Measurements from ENCODE around the gene ROCK2. TPM values are rescaled to one million over a fixed set of nuclear protein-coding genes. Genes with fewer than 3 reads are reported as not detected.
A peak's percentile ranks its signal among the peaks of the same experiment; 100 is the strongest.

The ROCK2 gene
- 28.8 and 29.0 TPM in 2 replicates for total RNA-seq (2021; fragmentation: NEBNext Ultra II Directional; extraction: Animal tissue kit (Norgen Biotek cat#: 25700))
- 1.7 and 2.7 TPM in 2 replicates for polyA plus RNA-seq (2011; rRNA removed)
- polyA plus RNA-seq (2011; cell fraction: cytosol; rRNA removed): 3.5 TPM
- 1.8 TPM for polyA plus RNA-seq (2011; cell fraction: nucleus; rRNA removed)
- 5.7 to 15.7 TPM (median 8.3 TPM) in 4 replicates for polyA plus RNA-seq (2012, experiment 1 of 2)
- polyA plus RNA-seq (2012, experiment 2 of 2): 0.45 TPM
- 15.7 TPM for polyA plus RNA-seq (2013, experiment 1 of 2)
- 15.4 TPM for polyA plus RNA-seq (2013, experiment 2 of 2)
- 12.8 and 13.4 TPM in 2 replicates for polyA minus RNA-seq (2011; rRNA and poly(A)+ RNA removed)
- 12.6 TPM for polyA minus RNA-seq (2011; cell fraction: cytosol; rRNA and poly(A)+ RNA removed)
- 23.3 TPM for polyA minus RNA-seq (2011; cell fraction: nucleus; rRNA and poly(A)+ RNA removed)
- long read RNA-seq, experiment 1, partial matches to known transcripts: 8 of 22 reads
- long read RNA-seq, experiment 1, other reads (novel, unspliced or antisense): 14 of 22 reads
- long read RNA-seq, experiment 2, partial matches to known transcripts: 3 of 7 reads
- long read RNA-seq, experiment 2, other reads (novel, unspliced or antisense): 4 of 7 reads

GRCh38 chr2:11344342-11344955, at the start of gene ROCK2:
ROCK2 (minus strand) TSS chr2:11344636; CDS start chr2:11344136, 500 bp downstream.
- FAIRE-seq (no peak), DNase-seq (ENCODE audit: low read depth in 1 of 2, low spot score in 2 of 2) (peak; percentile 43 to 87)
- H3K27me3 ChIP-seq (replicated peaks in 1 of 4; ENCODE audit: control insufficient read depth in 3 of 4, extremely low read depth in 1 of 4, insufficient read depth in 3 of 4, low read length in 3 of 4): no peaks in the 10 kb centered on the region; a peak in 1 of 7 replicates
- H2BK5ac ChIP-seq (ENCODE audit: low read depth, low read length): peak within 1 kb of the TSS; percentile 35; the same call in 1 of the 2 replicates
- H3K23me2 ChIP-seq (ENCODE audit: low read depth, low read length): peaks cover 10% of the 10 kb centered on the region
- no peak within 1 kb of the TSS for H3K14ac ChIP-seq (ENCODE audit: insufficient read length)
- no peak within 1 kb of the TSS; the same call in 1 of the 2 replicates for H2BK20ac ChIP-seq (ENCODE audit: low read length)
- H2BK120ac ChIP-seq (replicated peaks; ENCODE audit: low read depth, low read length): no peak within 1 kb of the TSS
- no peak within 1 kb of the TSS for H2AK5ac ChIP-seq (ENCODE audit: low read depth, low read length)
- peak within 1 kb of the TSS; percentile 20; the same call in 1 of the 2 replicates for H2AFZ ChIP-seq (ENCODE audit: low read length)
- H3K23ac ChIP-seq (ENCODE audit: insufficient read length): no peak within 1 kb of the TSS
- H3K4me2 ChIP-seq (ENCODE audit: insufficient read depth in 1 of 2, low read depth in 2 of 2, low read length in 2 of 2): peak within 1 kb of the TSS; percentile 90 to 97
- peaks cover 4 to 15% of the 10 kb centered on the region in 2 experiments for H4K20me1 ChIP-seq (replicated peaks in 1 of 2; ENCODE audit: control insufficient read depth in 1 of 2, insufficient read depth in 2 of 2, low read length in 2 of 2)
- 0 out of 2 replicates have a peak, but pooled peaks cover 3% of the 10 kb centered on the region for H3K79me1 ChIP-seq (ENCODE audit: low read depth, low read length)
- H4K8ac ChIP-seq (ENCODE audit: extremely low read depth, insufficient read depth, low read length): peak within 1 kb of the TSS; percentile 80
- no peak within 1 kb of the TSS for H3K4ac ChIP-seq (replicated peaks; ENCODE audit: insufficient read length, low read depth, low read length)
- H4K91ac ChIP-seq (replicated peaks; ENCODE audit: insufficient read length, low read length): peak within 1 kb of the TSS; percentile 94
- 1% methylated on average over 22 of the region's 90 CpGs; no CpG with 5 or more reads in 1 of the 2 experiments for WGBS, 2 experiments (ENCODE audit: extremely low coverage in 1 of 2, insufficient coverage in 1 of 2, insufficient read length in 1 of 2, insufficient replicate concordance in 2 of 2, low coverage in 1 of 2, low lambda C conversion rate in 2 of 2, missing lambda C conversion rate in 1 of 2)
- peak within 1 kb of the TSS; percentile 74 to 92 (median 82) for H3K4me3 ChIP-seq (ENCODE audit: extremely low read depth in 1 of 4, insufficient read depth in 2 of 4, low read depth in 3 of 4, low read length in 4 of 4)
- H4K5ac ChIP-seq (ENCODE audit: insufficient read length, low read depth, low read length): peak within 1 kb of the TSS; percentile 50
- H3K79me2 ChIP-seq (ENCODE audit: control insufficient read depth in 1 of 2, insufficient read depth in 2 of 2, low read length in 2 of 2): peaks cover 7 to 42% of the 10 kb centered on the region in 2 experiments
- H3K9ac ChIP-seq (replicated peaks in 1 of 4; ENCODE audit: extremely low read depth in 1 of 4, low read depth in 3 of 4, low read length in 3 of 4): peak within 1 kb of the TSS; percentile 64 to 90 (median 70)
- no peak within 1 kb of the TSS for H2BK12ac ChIP-seq (ENCODE audit: low read depth, low read length)
- POLR2A ChIA-PET (ENCODE audit: partially characterized antibody): interaction anchor here (0.7 to 3.0 kb wide), 22 partner anchors 10 to 212 kb away, joined by 3 to 10 read pairs (median 4); partner anchors contain the start of gene SLC66A3
- H3K4me1 ChIP-seq (replicated peaks in 1 of 4; ENCODE audit: control insufficient read depth in 3 of 4, insufficient read depth in 4 of 4, low read length in 3 of 4): peaks cover 0 to 6% (median 3%) of the 10 kb centered on the region in 4 experiments; a peak in 5 of 7 replicates
- CTCF ChIA-PET (ENCODE audit: partially characterized antibody): interaction anchor here (0.5 to 2.9 kb wide), 11 partner anchors 11 to 110 kb away, joined by 3 to 10 read pairs (median 3); no protein-coding TSS in a partner anchor
- peak within 1 kb of the TSS; percentile 74 for H3K18ac ChIP-seq (ENCODE audit: extremely low read depth, low read length)
- H2BK15ac ChIP-seq (ENCODE audit: low read length): peak within 1 kb of the TSS; percentile 84; the same call in 1 of the 2 replicates
- peak within 1 kb of the TSS; percentile 54 for H3K56ac ChIP-seq (replicated peaks; ENCODE audit: insufficient read length, low read depth, low read length)
- peak within 1 kb of the TSS; percentile 81 for H3K27ac ChIP-seq (ENCODE audit: low read depth, low read length)
- H3K9me3 ChIP-seq (ENCODE audit: insufficient read depth in 2 of 2, low read depth in 1 of 2, low read length in 1 of 2): no peaks in the 10 kb centered on the region
- no peaks in the 10 kb centered on the region for H3K36me3 ChIP-seq (ENCODE audit: control insufficient read depth in 2 of 4, insufficient read depth in 4 of 4, low read length in 3 of 4)
- TF ChIP-seq RXRA (IDR thresholded peaks at IDR 0.05; ENCODE audit: insufficient read depth, low read depth, low read length) (no peak), PHF8 (conservative IDR thresholded peaks at IDR 0.05; ENCODE audit: low read depth, low read length) (peak; percentile 68), GTF2F1 (IDR thresholded peaks at IDR 0.05; ENCODE audit: borderline replicate concordance, low read depth, low read length) (no peak; the same call in 1 of the 2 replicates), RBBP5 (IDR thresholded peaks at IDR 0.05; ENCODE audit: borderline replicate concordance, low read depth, low read length) (peak; percentile 54; the same call in 1 of the 2 replicates), SIRT6 (IDR thresholded peaks at IDR 0.05; ENCODE audit: low read length) (no peak), TAF7 (optimal IDR thresholded peaks at IDR 0.05; ENCODE audit: borderline replicate concordance, low read depth, low read length) (no peak), TAF1 (IDR thresholded peaks at IDR 0.05; ENCODE audit: low read depth, low read length) (peak; percentile 64; the same call in 1 of the 2 replicates), POLR2AphosphoS5 (IDR thresholded peaks at IDR 0.05; ENCODE audit: low read depth, low read length) (peak; percentile 43), JUND (IDR thresholded peaks at IDR 0.05; ENCODE audit: low read length) (no peak)

Measured in H1 (cell line).